Measurements from ENCODE around the gene TEAD4. TPM values are rescaled to one million over a fixed set of nuclear protein-coding genes. Genes with fewer than 3 reads are reported as not detected.

Gene TEAD4
- total RNA-seq, 1 donor from 2014 or later: 8.8 TPM

GRCh38 chr12:3078086-3078820 is 119.1 kb downstream of the TEAD4 start:
- no peak for DNase-seq (ENCODE audit: low spot score)
- H3K9me3 Mint-ChIP-seq: no peaks in the 10 kb centered on the region
- H3K79me2 ChIP-seq (ENCODE audit: low read depth): peaks cover 12% of the 10 kb centered on the region
- TF ChIP-seq, protein P1, sequence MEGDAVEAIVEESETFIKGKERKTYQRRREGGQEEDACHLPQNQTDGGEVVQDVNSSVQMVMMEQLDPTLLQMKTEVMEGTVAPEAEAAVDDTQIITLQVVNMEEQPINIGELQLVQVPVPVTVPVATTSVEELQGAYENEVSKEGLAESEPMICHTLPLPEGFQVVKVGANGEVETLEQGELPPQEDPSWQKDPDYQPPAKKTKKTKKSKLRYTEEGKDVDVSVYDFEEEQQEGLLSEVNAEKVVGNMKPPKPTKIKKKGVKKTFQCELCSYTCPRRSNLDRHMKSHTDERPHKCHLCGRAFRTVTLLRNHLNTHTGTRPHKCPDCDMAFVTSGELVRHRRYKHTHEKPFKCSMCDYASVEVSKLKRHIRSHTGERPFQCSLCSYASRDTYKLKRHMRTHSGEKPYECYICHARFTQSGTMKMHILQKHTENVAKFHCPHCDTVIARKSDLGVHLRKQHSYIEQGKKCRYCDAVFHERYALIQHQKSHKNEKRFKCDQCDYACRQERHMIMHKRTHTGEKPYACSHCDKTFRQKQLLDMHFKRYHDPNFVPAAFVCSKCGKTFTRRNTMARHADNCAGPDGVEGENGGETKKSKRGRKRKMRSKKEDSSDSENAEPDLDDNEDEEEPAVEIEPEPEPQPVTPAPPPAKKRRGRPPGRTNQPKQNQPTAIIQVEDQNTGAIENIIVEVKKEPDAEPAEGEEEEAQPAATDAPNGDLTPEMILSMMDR (IDR thresholded peaks at IDR 0.05): no peak
- TF ChIP-seq EZH2phosphoT487 (IDR thresholded peaks at IDR 0.05): no peak
- no peak for TF ChIP-seq EZH2 (IDR thresholded peaks at IDR 0.05)
- H4K20me1 ChIP-seq (ENCODE audit: low read depth): peaks cover 4% of the 10 kb centered on the region
- peak overlapping the region; percentile 94 for H3K4me3 ChIP-seq
- peaks cover 5% of the 10 kb centered on the region for H3K27me3 Mint-ChIP-seq (ENCODE audit: insufficient read depth, low read depth)
- H3K27me3 ChIP-seq: peaks cover 29% of the 10 kb centered on the region
- H3K36me3 ChIP-seq: no peaks in the 10 kb centered on the region
- peaks cover 21% of the 10 kb centered on the region for H3K4me1 Mint-ChIP-seq
- H3F3A ChIP-seq (ENCODE audit: low read depth): peaks cover 10% of the 10 kb centered on the region
- no peak overlapping the region for H3K27ac ChIP-seq
- no peak overlapping the region for H3K27ac Mint-ChIP-seq
- H3K9me3 ChIP-seq (ENCODE audit: low read depth): no peaks in the 10 kb centered on the region
- peak overlapping the region; percentile 2 for H2AFZ ChIP-seq (replicated peaks)
- no peak overlapping the region for H3K9ac ChIP-seq
- H3K4me1 ChIP-seq: peaks cover 13% of the 10 kb centered on the region
- H3K4me2 ChIP-seq: peak overlapping the region; percentile 92
- no peaks in the 10 kb centered on the region for H3K36me3 Mint-ChIP-seq
- H3K4me3 Mint-ChIP-seq: peak overlapping the region; percentile 84

DNA sequence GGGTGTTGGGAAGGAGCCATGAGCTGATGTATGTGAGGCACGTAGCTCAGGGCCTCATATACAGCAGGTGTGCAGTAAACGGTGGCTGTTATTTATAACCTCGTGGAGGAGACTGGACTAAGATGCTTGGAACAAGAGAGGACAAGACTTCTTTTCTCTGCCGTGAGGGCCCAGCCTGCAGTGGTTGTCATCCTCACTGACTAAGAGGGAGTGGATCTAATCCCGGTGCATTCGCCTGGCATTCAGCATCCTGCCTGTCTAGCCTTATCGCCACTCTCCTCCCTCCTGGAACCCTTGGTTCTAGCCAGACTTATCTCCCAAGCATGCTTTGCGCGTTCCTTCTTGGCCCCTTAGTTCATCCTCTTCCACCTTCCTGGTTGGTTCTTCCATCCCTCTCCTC is 121.9 kb downstream of the TEAD4 start:
- Mint-ChIP-seq H3K4me3 (no peak overlapping the region), H3K4me1 (peaks cover 26% of the 10 kb centered on the region), H3K27me3 (ENCODE audit: insufficient read depth, low read depth) (peaks cover 5% of the 10 kb centered on the region), H3K27ac (no peak overlapping the region), H3K9me3 (no peaks in the 10 kb centered on the region), H3K36me3 (peaks cover 5% of the 10 kb centered on the region)
- Histone ChIP-seq H3K79me2 (ENCODE audit: low read depth) (peaks cover 12% of the 10 kb centered on the region), H3K36me3 (no peaks in the 10 kb centered on the region), H3K9ac (no peak overlapping the region), H4K20me1 (ENCODE audit: low read depth) (peaks cover 4% of the 10 kb centered on the region), H3K27ac (no peak overlapping the region), H3K4me3 (no peak overlapping the region), H3F3A (ENCODE audit: low read depth) (peaks cover 30% of the 10 kb centered on the region), H3K4me2 (no peak overlapping the region), H2AFZ (replicated peaks) (no peak overlapping the region), H3K27me3 (peaks cover 19% of the 10 kb centered on the region), H3K9me3 (ENCODE audit: low read depth) (no peaks in the 10 kb centered on the region), H3K4me1 (peaks cover 27% of the 10 kb centered on the region)
- no peak for DNase-seq (ENCODE audit: low spot score)
- TF ChIP-seq EZH2phosphoT487 (IDR thresholded peaks at IDR 0.05): no peak
- TF ChIP-seq, protein P1 (IDR thresholded peaks at IDR 0.05): no peak
- no peak for TF ChIP-seq EZH2 (IDR thresholded peaks at IDR 0.05)

DNA sequence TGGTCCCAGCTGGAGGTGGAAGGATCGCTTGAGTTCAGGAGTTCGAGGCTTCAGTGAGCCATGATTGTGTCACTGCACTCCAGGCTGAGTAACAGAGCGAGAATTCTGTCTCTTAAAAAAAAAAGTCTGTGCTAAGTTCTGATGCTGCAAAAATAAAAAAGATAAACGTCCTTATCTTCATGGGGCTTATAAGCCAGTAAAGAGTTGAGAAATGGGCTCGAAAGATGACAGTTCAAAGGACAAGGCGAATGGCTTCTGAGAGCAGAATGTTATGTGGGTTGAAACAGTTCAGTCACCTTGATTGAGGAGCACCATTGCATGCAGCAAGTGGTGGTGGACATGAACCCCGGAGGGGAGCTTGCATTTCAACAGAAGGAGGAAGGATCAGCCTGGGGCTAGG is 122.7 kb downstream of the TEAD4 start:
- Histone ChIP-seq H3K36me3 (no peaks in the 10 kb centered on the region), H3K4me3 (no peak overlapping the region), H3K9ac (no peak overlapping the region), H3K4me1 (peaks cover 27% of the 10 kb centered on the region), H3K27me3 (peaks cover 12% of the 10 kb centered on the region), H3K9me3 (ENCODE audit: low read depth) (no peaks in the 10 kb centered on the region), H2AFZ (replicated peaks) (no peak overlapping the region), H3K27ac (no peak overlapping the region), H4K20me1 (ENCODE audit: low read depth) (peaks cover 4% of the 10 kb centered on the region), H3K79me2 (ENCODE audit: low read depth) (peaks cover 12% of the 10 kb centered on the region), H3F3A (ENCODE audit: low read depth) (peaks cover 30% of the 10 kb centered on the region), H3K4me2 (no peak overlapping the region)
- Mint-ChIP-seq H3K36me3 (peaks cover 6% of the 10 kb centered on the region), H3K4me3 (no peak overlapping the region), H3K9me3 (no peaks in the 10 kb centered on the region), H3K27ac (no peak overlapping the region), H3K27me3 (ENCODE audit: insufficient read depth, low read depth) (peaks cover 3% of the 10 kb centered on the region), H3K4me1 (peaks cover 25% of the 10 kb centered on the region)
- no peak for DNase-seq (ENCODE audit: low spot score)
- TF ChIP-seq EZH2 (IDR thresholded peaks at IDR 0.05): no peak
- TF ChIP-seq, protein P1 (IDR thresholded peaks at IDR 0.05): no peak
- no peak for TF ChIP-seq EZH2phosphoT487 (IDR thresholded peaks at IDR 0.05)

All from neural progenitor cell (in vitro differentiated cells).